Endothelial cell of umbilical vein (primary cell): ENCODE results near the gene TADA2B. TPM values are rescaled to one million over a fixed set of nuclear protein-coding genes. Genes with fewer than 3 reads are reported as not detected.

ENCODE experiments used
- BruUV-seq: library from RNA; stranded (reverse); fragments of 400-500 nt; replicated peaks from 2 replicates; lab custom pipeline; 2021; lab: Mats Ljungman, UMichigan
- CTCF ChIA-PET: fragments of 300-600, 350-600 bp; sonication (Branson Sonifier 250); formaldehyde crosslinking; loops from one replicate; lab custom pipeline; 2021; ENCODE audit warnings: antibody characterized with exemption, inconsistent platforms; lab: Charles Lee
- POLR2A ChIA-PET: fragments of 300-600, 350-600 bp; sonication (Branson Sonifier 250); formaldehyde crosslinking; loops from one replicate; lab custom pipeline; 2021; ENCODE audit warnings: antibody characterized with exemption, inconsistent platforms; lab: Charles Lee
- DNase-seq: peaks from one replicate; pipeline ENCODE4 v3.0.0-alpha.2; 2011; ENCODE audit warnings: low read depth, low spot score
- FAIRE-seq: peaks from 2 replicates; lab custom pipeline; 2011; peaks lifted over from hg19 to GRCh38; lab: Jason Lieb, UNC
- H2AFZ ChIP-seq: 2 replicates; pipeline ENCODE4 v1.6.0; 2012; ENCODE audit warnings: low read depth, low read length, control low read depth, inconsistent platforms
- H3K27ac ChIP-seq: 2 replicates; pipeline ENCODE4 v1.5.1; 2011; ENCODE audit warnings: low read depth, mild to moderate bottlenecking, control low read depth, low read length, moderate library complexity; ENCODE audit not compliant: insufficient read depth
- H3K27me3 ChIP-seq, 2 experiments: 2 replicates each; pipeline versions ENCODE4 v1.6.0 to v1.6.1; 2011; ENCODE audit warnings: low read length in 2 of 2, mixed read lengths in 1 of 2; ENCODE audit not compliant: control insufficient read depth in 2 of 2, insufficient read depth in 2 of 2
- H3K36me3 ChIP-seq, 2 experiments: 2 replicates in 1 of 2; 3 replicates in 1 of 2; pipeline ENCODE4 v1.5.1; 2011; ENCODE audit warnings: low read length in 2 of 2, mild to moderate bottlenecking in 1 of 2, moderate library complexity in 1 of 2; ENCODE audit not compliant: control insufficient read depth in 2 of 2, insufficient read depth in 2 of 2; ENCODE audit errors: extremely low read depth in 1 of 2
- H3K4me1 ChIP-seq: 3 replicates; pipeline ENCODE4 v1.5.1; 2011; ENCODE audit warnings: mild to moderate bottlenecking, low read length; ENCODE audit not compliant: control insufficient read depth, insufficient read depth; ENCODE audit errors: extremely low read depth
- H3K4me2 ChIP-seq: 2 replicates; pipeline ENCODE4 v1.6.1; 2011; ENCODE audit warnings: low read length, control low read depth, mixed read lengths; ENCODE audit not compliant: insufficient read depth
- H3K4me3 ChIP-seq, 3 experiments: fragments of 200-600 bp in 1 of 3; sonication (generic), shearing (Covaris generic) in 1 of 3; replicated peaks in 1 of 3; 2 replicates each; pipeline ENCODE4 v1.5.1; 2011 to 2016; ENCODE audit warnings: control low read depth in 3 of 3, low read length in 3 of 3, mild to moderate bottlenecking in 2 of 3, inconsistent platforms in 1 of 3, low read depth in 1 of 3, moderate library complexity in 1 of 3; ENCODE audit not compliant: insufficient read depth in 1 of 3
- H3K79me2 ChIP-seq: 2 replicates; pipeline ENCODE4 v1.6.0; 2012; ENCODE audit warnings: low read length, inconsistent platforms; ENCODE audit not compliant: control insufficient read depth, insufficient read depth
- H3K9ac ChIP-seq: replicated peaks from 2 replicates; pipeline ENCODE3; 2011; ENCODE audit warnings: low read length, control low read depth; ENCODE audit not compliant: insufficient read depth; ENCODE audit errors: extremely low read depth
- H3K9me1 ChIP-seq: replicated peaks from 3 replicates; pipeline ENCODE4 v1.6.0; 2011; ENCODE audit warnings: mild to moderate bottlenecking, low read length; ENCODE audit not compliant: control insufficient read depth, insufficient read depth; ENCODE audit errors: extremely low read depth
- H3K9me3 ChIP-seq: replicated peaks from 2 replicates; pipeline ENCODE4 v1.5.1; 2012; ENCODE audit warnings: low read length, inconsistent platforms; ENCODE audit not compliant: control insufficient read depth, insufficient read depth
- H4K20me1 ChIP-seq: replicated peaks from 2 replicates; pipeline ENCODE3; 2011; ENCODE audit warnings: mild to moderate bottlenecking, low read length; ENCODE audit not compliant: control insufficient read depth, insufficient read depth; ENCODE audit errors: extremely low read depth
- CTCF ChIP-seq, 2 donors: IDR thresholded peaks; 1 replicate in 1 of 2; 2 replicates in 1 of 2; pipeline ENCODE4 v1.5.1; 2011; ENCODE audit warnings: low read length in 2 of 2, mild to moderate bottlenecking in 2 of 2, moderate library complexity in 2 of 2, control low read depth in 1 of 2, inconsistent platforms in 1 of 2, low read depth in 1 of 2; ENCODE audit not compliant: insufficient read depth in 1 of 2; ENCODE audit errors: extremely low read depth in 1 of 2
- EZH2 ChIP-seq: IDR thresholded peaks from 2 replicates; pipeline ENCODE4 v1.6.1; 2012; ENCODE audit warnings: borderline replicate concordance, low read depth, mild to moderate bottlenecking, moderate library complexity, low read length, inconsistent platforms; ENCODE audit not compliant: severe bottlenecking
- FOS ChIP-seq: IDR thresholded peaks from 2 replicates; pipeline ENCODE4 v1.6.1; 2011; ENCODE audit warnings: mild to moderate bottlenecking, low read length, moderate library complexity, borderline replicate concordance; ENCODE audit not compliant: insufficient read depth
- GATA2 ChIP-seq: IDR thresholded peaks from 2 replicates; pipeline ENCODE4 v1.7.0; 2011; ENCODE audit warnings: low read depth, mild to moderate bottlenecking, moderate library complexity, mixed read lengths, low read length; ENCODE audit not compliant: insufficient read length, insufficient read depth
- JUN ChIP-seq: IDR thresholded peaks from 2 replicates; pipeline ENCODE4 v1.6.1; 2011; ENCODE audit warnings: borderline replicate concordance, low read depth; ENCODE audit not compliant: insufficient read length, insufficient read depth
- MYC ChIP-seq: IDR thresholded peaks from one replicate; pipeline ENCODE4 v1.6.1; 2011; ENCODE audit warnings: mild to moderate bottlenecking, low read depth, low read length
- POLR2A ChIP-seq: IDR thresholded peaks from 2 replicates; pipeline ENCODE4 v1.6.1; 2012; ENCODE audit warnings: low read depth, mild to moderate bottlenecking, control low read depth, low read length
- POLR2AphosphoS5 ChIP-seq: IDR thresholded peaks from 2 replicates; pipeline ENCODE4 v1.6.1; 2012; ENCODE audit warnings: low read depth, mild to moderate bottlenecking, control low read depth, low read length, moderate library complexity; ENCODE audit not compliant: insufficient read depth
- dilution Hi-C: fragments of 300-500 bp; cut with MboI; formaldehyde crosslinking; loops from one replicate; pipeline ENCODE4 v1.15.0; 2019; ENCODE audit warnings: low sequenced_read_pairs; ENCODE audit not compliant: extremely low pct_ligation_motif_present
- intact Hi-C: fragments of 100-400 bp; cut with micrococcal nuclease; formaldehyde crosslinking; loops from one replicate; pipeline ENCODE4 v1.10.0; 2022
- polyA plus RNA-seq, 4 experiments: library from polyadenylated mRNA; depleted of rRNA in 3 of 4; stranded (reverse) in 3 of 4; unstranded in 1 of 4; fragments of >200 nt; gene quantifications; 2 replicates each; pipeline versions ENCODE4 v1.2.1 to v1.2.3, GENCODE V29; 2011 to 2012; ENCODE audit warnings: missing spikeins in 1 of 4
- total RNA-seq: library from RNA; stranded (reverse); gene quantifications from 2 replicates; pipeline ENCODE4 v1.2.3, GENCODE V29; 2021
- TF ChIP-seq, protein P1 (sequence below): IDR thresholded peaks from 2 replicates; pipeline ENCODE4 v1.6.1; 2011; ENCODE audit not compliant: insufficient read depth, insufficient read length

Gene TADA2B
- total and polyA plus RNA-seq, 2 donors (not counting 3 experiments of a cell fraction or from before 2014, with no cell fraction given) = 5.5 to 11.5 TPM

DNA sequence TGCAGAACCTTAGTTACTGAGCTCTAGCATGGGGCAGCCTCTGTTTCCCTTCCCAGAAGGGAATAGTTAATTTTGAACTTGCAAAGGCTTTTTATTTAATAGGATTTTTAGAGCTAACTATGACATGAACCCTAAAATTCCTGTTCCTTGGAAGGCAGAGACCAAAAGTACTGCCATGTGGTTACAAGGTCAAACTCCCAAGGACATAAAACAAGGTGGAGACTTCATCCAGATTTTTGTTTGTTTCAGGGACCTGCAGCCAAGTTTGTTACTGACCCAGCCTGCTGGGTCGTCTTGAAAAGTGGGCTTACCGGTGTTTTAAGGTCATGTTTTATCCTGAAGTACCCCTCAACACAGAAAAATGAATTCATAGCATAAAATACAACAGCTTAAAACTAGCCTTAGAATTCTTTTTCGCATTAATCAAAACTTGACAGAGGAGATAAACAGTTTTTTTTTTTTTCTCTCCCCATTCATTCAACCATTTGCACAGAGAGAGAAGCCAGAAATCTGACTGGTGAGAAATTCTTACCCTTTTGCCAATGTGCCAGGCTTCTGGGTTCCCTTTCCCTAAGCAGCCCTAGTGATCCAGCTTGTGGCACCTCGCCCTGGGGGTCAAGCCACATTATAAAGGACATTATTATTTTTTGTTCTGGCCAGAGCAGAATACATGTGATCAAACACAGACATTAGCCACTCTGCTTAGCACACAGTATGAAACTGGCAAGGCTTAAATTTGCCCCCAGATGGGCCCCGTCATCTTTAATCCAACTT is 46.2 kb downstream of the TADA2B start:
- Histone ChIP-seq H3K9ac (no peak overlapping the region), H3K27me3 (peaks cover 18 to 19% of the 10 kb centered on the region in 2 experiments), H3K9me3 (no peaks in the 10 kb centered on the region), H2AFZ (no peak overlapping the region), H3K9me1 (no peaks in the 10 kb centered on the region), H3K79me2 (no peaks in the 10 kb centered on the region), H3K4me1 (no peaks in the 10 kb centered on the region), H3K4me3 (no peak overlapping the region), H3K4me2 (no peak overlapping the region), H4K20me1 (no peaks in the 10 kb centered on the region), H3K36me3 (no peaks in the 10 kb centered on the region), H3K27ac (no peak overlapping the region)
- FAIRE-seq (no peak), DNase-seq (no peak)
- TF ChIP-seq POLR2AphosphoS5 (no peak), CTCF (IDR thresholded peaks at IDR 0.05; ENCODE audit: extremely low read depth in 1 of 2, insufficient read depth in 1 of 2, low read depth in 1 of 2, low read length in 2 of 2) (no peak), FOS (no peak), GATA2 (no peak), MYC (no peak), JUN (no peak), EZH2 (no peak), POLR2A (no peak)
- TF ChIP-seq, protein P1, sequence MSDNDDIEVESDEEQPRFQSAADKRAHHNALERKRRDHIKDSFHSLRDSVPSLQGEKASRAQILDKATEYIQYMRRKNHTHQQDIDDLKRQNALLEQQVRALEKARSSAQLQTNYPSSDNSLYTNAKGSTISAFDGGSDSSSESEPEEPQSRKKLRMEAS = no peak
- ChIA-PET CTCF (interaction anchor here (0.7 to 1.3 kb wide), 3 partner anchors 13 to 369 kb away, joined by 3 to 7 read pairs (median 3); no protein-coding TSS in a partner anchor), POLR2A (no interaction called here)
- no TSS peak for BruUV-seq
- intact Hi-C loops = no loop called here
- dilution Hi-C loops = no loop called here
